ENCODE measurements around the gene GPR39.

GRCh38 chr2:132441051-132441450 is 24.4 kb downstream of the GPR39 start:
- TF ChIP-seq, protein P1, sequence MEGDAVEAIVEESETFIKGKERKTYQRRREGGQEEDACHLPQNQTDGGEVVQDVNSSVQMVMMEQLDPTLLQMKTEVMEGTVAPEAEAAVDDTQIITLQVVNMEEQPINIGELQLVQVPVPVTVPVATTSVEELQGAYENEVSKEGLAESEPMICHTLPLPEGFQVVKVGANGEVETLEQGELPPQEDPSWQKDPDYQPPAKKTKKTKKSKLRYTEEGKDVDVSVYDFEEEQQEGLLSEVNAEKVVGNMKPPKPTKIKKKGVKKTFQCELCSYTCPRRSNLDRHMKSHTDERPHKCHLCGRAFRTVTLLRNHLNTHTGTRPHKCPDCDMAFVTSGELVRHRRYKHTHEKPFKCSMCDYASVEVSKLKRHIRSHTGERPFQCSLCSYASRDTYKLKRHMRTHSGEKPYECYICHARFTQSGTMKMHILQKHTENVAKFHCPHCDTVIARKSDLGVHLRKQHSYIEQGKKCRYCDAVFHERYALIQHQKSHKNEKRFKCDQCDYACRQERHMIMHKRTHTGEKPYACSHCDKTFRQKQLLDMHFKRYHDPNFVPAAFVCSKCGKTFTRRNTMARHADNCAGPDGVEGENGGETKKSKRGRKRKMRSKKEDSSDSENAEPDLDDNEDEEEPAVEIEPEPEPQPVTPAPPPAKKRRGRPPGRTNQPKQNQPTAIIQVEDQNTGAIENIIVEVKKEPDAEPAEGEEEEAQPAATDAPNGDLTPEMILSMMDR (IDR thresholded peaks at IDR 0.05) = no peak
- TF ChIP-seq POLR2A (IDR thresholded peaks at IDR 0.05) = no peak

All from thyroid gland (tissue), 4 donors.